SK-N-DZ (cell line): ENCODE data around the gene CCDC92.

Experiments used
- DNase-seq: peaks from one replicate; pipeline ENCODE4 v3.0.0-alpha.2; 2015; ENCODE audit warnings: low spot score

CCDC92 gene

GRCh38 chr12:123910761-123911193 is 61.9 kb downstream of the CCDC92 start:
- DNase-seq, result peak; percentile 45

GRCh38 chr12:123910057-123910456 is 62.6 kb downstream of the CCDC92 start:
- DNase-seq, result no peak

GRCh38 chr12:123908884-123909725 is 63.5 kb downstream of the CCDC92 start:
- DNase-seq, result peak; percentile 82

GRCh38 chr12:123907726-123908476 is 64.7 kb downstream of the CCDC92 start:
- peak; percentile 91 for DNase-seq

GRCh38 chr12:123906711-123907420 is 65.8 kb downstream of the CCDC92 start:
- DNase-seq, result peak; percentile 80

- DNase-seq, result peak; percentile 62
Measured at GRCh38 chr12:123905319-123905925, 67.2 kb downstream of the CCDC92 start.

GRCh38 chr12:123903301-123904065 is 69.1 kb downstream of the CCDC92 start:
- no peak for DNase-seq

GRCh38 chr12:123902821-123903220 is 69.8 kb downstream of the CCDC92 start:
- DNase-seq, result no peak

- DNase-seq, result peak; percentile 76
Measured at GRCh38 chr12:123900871-123901376, 71.7 kb downstream of the CCDC92 start.

- DNase-seq, result no peak
Measured at GRCh38 chr12:123899368-123899767, 73.3 kb downstream of the CCDC92 start.

GRCh38 chr12:123898673-123899072 is 74.0 kb downstream of the CCDC92 start:
- no peak for DNase-seq

- DNase-seq, result no peak
Measured at GRCh38 chr12:123897221-123897620, 75.4 kb downstream of the CCDC92 start.

GRCh38 chr12:123896767-123897166 is 75.9 kb downstream of the CCDC92 start:
- no peak for DNase-seq

- DNase-seq, result no peak
Measured at GRCh38 chr12:123895451-123895850, 77.2 kb downstream of the CCDC92 start.

- no peak for DNase-seq
Measured at GRCh38 chr12:123894823-123895345, 77.7 kb downstream of the CCDC92 start.

- DNase-seq, result no peak
Measured at GRCh38 chr12:123893276-123893675, 79.4 kb downstream of the CCDC92 start.

GRCh38 chr12:123892853-123893252 is 79.8 kb downstream of the CCDC92 start:
- DNase-seq, result no peak

GRCh38 chr12:123892180-123892559 is 80.5 kb downstream of the CCDC92 start:
- no peak for DNase-seq

GRCh38 chr12:123891516-123892179 is 81.0 kb downstream of the CCDC92 start:
- DNase-seq, result no peak

GRCh38 chr12:123891011-123891410 is 81.6 kb downstream of the CCDC92 start:
- no peak for DNase-seq
